PFSK-1 (cell line): ENCODE data around the gene DCTN1.

Source experiments
- FOXP2 ChIP-seq: optimal IDR thresholded peaks from 2 replicates; pipeline ENCODE3; 2011; ENCODE audit warnings: borderline replicate concordance, control low read depth, inconsistent platforms; ENCODE audit not compliant: insufficient read depth; ENCODE audit errors: extremely low read length, extremely low read depth
- POLR2AphosphoS5 ChIP-seq: IDR thresholded peaks from 2 replicates; pipeline ENCODE4 v1.6.1; 2012; ENCODE audit warnings: low read depth, mild to moderate bottlenecking, control low read depth, low read length, moderate library complexity
- REST ChIP-seq, 2 experiments: IDR thresholded peaks; 2 replicates each; pipeline versions ENCODE4 v1.6.1 to v1.8.0; 2011 to 2012; ENCODE audit warnings: low read depth in 2 of 2, low read length in 2 of 2, control low read depth in 1 of 2, inconsistent platforms in 1 of 2, mild to moderate bottlenecking in 1 of 2, moderate library complexity in 1 of 2; ENCODE audit not compliant: insufficient read depth in 1 of 2
- SIN3A ChIP-seq: IDR thresholded peaks from 2 replicates; pipeline ENCODE4 v1.6.1; 2012; ENCODE audit warnings: mild to moderate bottlenecking, low read length, moderate library complexity, borderline replicate concordance; ENCODE audit not compliant: insufficient read depth
- TAF1 ChIP-seq: IDR thresholded peaks from 2 replicates; pipeline ENCODE4 v1.6.1; 2012; ENCODE audit warnings: low read length, control low read depth, borderline replicate concordance; ENCODE audit not compliant: insufficient read depth

Gene DCTN1

GRCh38 chr2:74375838-74376237 lies 4.3 kb downstream of the DCTN1 start:
- TF ChIP-seq POLR2AphosphoS5 (no peak), TAF1 (no peak), FOXP2 (no peak), SIN3A (no peak), REST (IDR thresholded peaks at IDR 0.05; ENCODE audit: insufficient read depth in 1 of 2, low read depth in 2 of 2, low read length in 2 of 2) (no peak)

- TF ChIP-seq POLR2AphosphoS5 = no peak
Observed at GRCh38 chr2:74374509-74375205, 5.5 kb downstream of the DCTN1 start.

- no peak for TF ChIP-seq SIN3A
- no peak for TF ChIP-seq FOXP2
- no peak for TF ChIP-seq POLR2AphosphoS5
- no peak for TF ChIP-seq REST (IDR thresholded peaks at IDR 0.05; ENCODE audit: insufficient read depth in 1 of 2, low read depth in 2 of 2, low read length in 2 of 2)
- TF ChIP-seq TAF1 = no peak
Observed at GRCh38 chr2:74373985-74374384, 6.1 kb downstream of the DCTN1 start.

- TF ChIP-seq POLR2AphosphoS5 = no peak
- TF ChIP-seq SIN3A = no peak
- no peak for TF ChIP-seq FOXP2
- no peak for TF ChIP-seq TAF1
- no peak for TF ChIP-seq REST (IDR thresholded peaks at IDR 0.05; ENCODE audit: insufficient read depth in 1 of 2, low read depth in 2 of 2, low read length in 2 of 2)
Observed at GRCh38 chr2:74373221-74373676, 6.9 kb downstream of the DCTN1 start.

- TF ChIP-seq SIN3A = no peak
- TF ChIP-seq POLR2AphosphoS5 = no peak
- TF ChIP-seq TAF1 = no peak
- TF ChIP-seq FOXP2 = no peak
- TF ChIP-seq REST (IDR thresholded peaks at IDR 0.05; ENCODE audit: insufficient read depth in 1 of 2, low read depth in 2 of 2, low read length in 2 of 2) = no peak
Observed at GRCh38 chr2:74372674-74373073, 7.4 kb downstream of the DCTN1 start.
